Keratinocyte (primary cell): Measurements from ENCODE around the gene LRIG1. TPM values are rescaled to one million over a fixed set of nuclear protein-coding genes. Genes with fewer than 3 reads are reported as not detected.
A peak's percentile ranks its signal among the peaks of the same experiment; 100 is the strongest.

Source experiments
- DNase-seq: peaks from one replicate; pipeline ENCODE4 v3.0.0-alpha.2; 2011; ENCODE audit warnings: low read depth, missing footprints, low spot score
- FAIRE-seq: peaks from 2 replicates; lab custom pipeline; 2011; peaks lifted over from hg19 to GRCh38; lab: Jason Lieb, UNC
- H2AFZ ChIP-seq: 2 replicates; pipeline ENCODE4 v1.6.0; 2012; ENCODE audit warnings: low read length, control low read depth, inconsistent platforms; ENCODE audit not compliant: control insufficient read depth
- H3K27ac ChIP-seq: 2 replicates; pipeline ENCODE4 v1.5.1; 2011; ENCODE audit warnings: low read length; ENCODE audit not compliant: control insufficient read depth, insufficient read depth
- H3K27me3 ChIP-seq: 3 replicates; pipeline ENCODE4 v1.6.0; 2011; ENCODE audit warnings: low read length; ENCODE audit not compliant: control insufficient read depth, insufficient read depth; ENCODE audit errors: extremely low read depth
- H3K36me3 ChIP-seq, 2 experiments: 2 replicates in 1 of 2; 3 replicates in 1 of 2; pipeline ENCODE4 v1.5.1; 2011; ENCODE audit warnings: low read length in 2 of 2, mild to moderate bottlenecking in 1 of 2; ENCODE audit not compliant: control insufficient read depth in 2 of 2, insufficient read depth in 2 of 2; ENCODE audit errors: extremely low read depth in 1 of 2
- H3K4me1 ChIP-seq: 3 replicates; pipeline ENCODE4 v1.5.1; 2011; ENCODE audit warnings: low read length; ENCODE audit not compliant: control insufficient read depth, insufficient read depth; ENCODE audit errors: extremely low read depth
- H3K4me2 ChIP-seq: 3 replicates; pipeline ENCODE4 v1.6.0; 2011; ENCODE audit warnings: low read depth, low read length; ENCODE audit not compliant: control insufficient read depth, insufficient read depth; ENCODE audit errors: extremely low read depth
- H3K4me3 ChIP-seq, 3 experiments: fragments of 200-600 bp in 1 of 3; sonication (generic) in 1 of 3; 2 replicates in 2 of 3; 3 replicates in 1 of 3; pipeline ENCODE4 v1.5.1; 2011 to 2016; ENCODE audit warnings: low read length in 3 of 3, mild to moderate bottlenecking in 3 of 3, control low read depth in 2 of 3, inconsistent platforms in 1 of 3, low read depth in 1 of 3, mixed read lengths in 1 of 3, mixed run types in 1 of 3, moderate library complexity in 1 of 3; ENCODE audit not compliant: control insufficient read depth in 2 of 3, insufficient read depth in 2 of 3; ENCODE audit errors: extremely low read depth in 1 of 3
- H3K79me2 ChIP-seq: 2 replicates; pipeline ENCODE4 v1.6.0; 2012; ENCODE audit warnings: low read length; ENCODE audit not compliant: control insufficient read depth, insufficient read depth
- H3K9ac ChIP-seq: 3 replicates; pipeline ENCODE4 v1.6.0; 2011; ENCODE audit warnings: low read length; ENCODE audit not compliant: control insufficient read depth, insufficient read depth; ENCODE audit errors: extremely low read depth
- H3K9me1 ChIP-seq: 3 replicates; pipeline ENCODE4 v1.6.0; 2011; ENCODE audit warnings: low read length; ENCODE audit not compliant: control insufficient read depth, insufficient read depth; ENCODE audit errors: extremely low read depth
- H3K9me3 ChIP-seq: 2 replicates; pipeline ENCODE4 v1.5.1; 2012; ENCODE audit warnings: low read depth, low read length; ENCODE audit not compliant: control insufficient read depth
- H4K20me1 ChIP-seq: 3 replicates; pipeline ENCODE4 v1.6.0; 2011; ENCODE audit warnings: low read length; ENCODE audit not compliant: control insufficient read depth, insufficient read depth; ENCODE audit errors: extremely low read depth
- EZH2 ChIP-seq: IDR thresholded peaks from one replicate; pipeline ENCODE4 v1.6.1; 2012; ENCODE audit warnings: inconsistent platforms, mild to moderate bottlenecking, low read length, moderate library complexity
- dilution Hi-C: fragments of 300-500 bp; cut with MboI; formaldehyde crosslinking; loops from one replicate; pipeline ENCODE4 v1.7.0; 2020; ENCODE audit warnings: low sequenced_read_pairs; ENCODE audit not compliant: extremely low pct_ligation_motif_present
- polyA plus RNA-seq, 5 experiments: library from polyadenylated mRNA; depleted of rRNA in 3 of 5; stranded (reverse) in 3 of 5; stranded (forward) in 1 of 5; unstranded in 1 of 5; fragments of >200 nt; gene quantifications; 1 replicate in 1 of 5; 2 replicates in 3 of 5; 3 replicates in 1 of 5; pipeline versions ENCODE4 v1.2.1 to v1.2.3, GENCODE V29; 2011 to 2012; ENCODE audit warnings: missing spikeins in 2 of 5, low read depth in 1 of 5, low replicate concordance in 1 of 5
- TF ChIP-seq, protein P1 (sequence below), 3 experiments: IDR thresholded peaks in 1 of 3; conservative IDR thresholded peaks in 1 of 3; optimal IDR thresholded peaks in 1 of 3; 2 replicates in 2 of 3; 3 replicates in 1 of 3; pipeline versions ENCODE3 to v1.5.1; 2011; ENCODE audit warnings: low read length in 3 of 3, mild to moderate bottlenecking in 3 of 3, moderate library complexity in 2 of 3, control low read depth in 1 of 3, inconsistent platforms in 1 of 3; ENCODE audit not compliant: insufficient read depth in 2 of 3; ENCODE audit errors: extremely low read depth in 1 of 3

Gene LRIG1
- polyA plus RNA-seq, 1 donor (not counting 4 experiments of a cell fraction or from before 2014, with no cell fraction given): 17.2 TPM

GRCh38 chr3:66469220-66469640, 31.6 kb downstream of the LRIG1 start:
- no peak for FAIRE-seq
- H2AFZ ChIP-seq: no peak overlapping the region
- no peaks in the 10 kb centered on the region for H3K36me3 ChIP-seq
- peaks cover 46% of the 10 kb centered on the region for H3K4me1 ChIP-seq
- H3K9me3 ChIP-seq: no peaks in the 10 kb centered on the region
- dilution Hi-C loops: no loop called here
- DNase-seq: no peak
- peaks cover 37% of the 10 kb centered on the region for H3K79me2 ChIP-seq
- H3K4me2 ChIP-seq: peak overlapping the region; percentile 33
- no peak overlapping the region for H3K4me3 ChIP-seq
- no peaks in the 10 kb centered on the region for H4K20me1 ChIP-seq
- H3K27ac ChIP-seq: peak overlapping the region; percentile 34
- TF ChIP-seq EZH2: no peak
- TF ChIP-seq, protein P1, sequence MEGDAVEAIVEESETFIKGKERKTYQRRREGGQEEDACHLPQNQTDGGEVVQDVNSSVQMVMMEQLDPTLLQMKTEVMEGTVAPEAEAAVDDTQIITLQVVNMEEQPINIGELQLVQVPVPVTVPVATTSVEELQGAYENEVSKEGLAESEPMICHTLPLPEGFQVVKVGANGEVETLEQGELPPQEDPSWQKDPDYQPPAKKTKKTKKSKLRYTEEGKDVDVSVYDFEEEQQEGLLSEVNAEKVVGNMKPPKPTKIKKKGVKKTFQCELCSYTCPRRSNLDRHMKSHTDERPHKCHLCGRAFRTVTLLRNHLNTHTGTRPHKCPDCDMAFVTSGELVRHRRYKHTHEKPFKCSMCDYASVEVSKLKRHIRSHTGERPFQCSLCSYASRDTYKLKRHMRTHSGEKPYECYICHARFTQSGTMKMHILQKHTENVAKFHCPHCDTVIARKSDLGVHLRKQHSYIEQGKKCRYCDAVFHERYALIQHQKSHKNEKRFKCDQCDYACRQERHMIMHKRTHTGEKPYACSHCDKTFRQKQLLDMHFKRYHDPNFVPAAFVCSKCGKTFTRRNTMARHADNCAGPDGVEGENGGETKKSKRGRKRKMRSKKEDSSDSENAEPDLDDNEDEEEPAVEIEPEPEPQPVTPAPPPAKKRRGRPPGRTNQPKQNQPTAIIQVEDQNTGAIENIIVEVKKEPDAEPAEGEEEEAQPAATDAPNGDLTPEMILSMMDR (optimal IDR thresholded peaks at IDR 0.05 in 1 of 3, IDR thresholded peaks at IDR 0.05 in 1 of 3, conservative IDR thresholded peaks at IDR 0.05 in 1 of 3; ENCODE audit: extremely low read depth in 1 of 3, insufficient read depth in 2 of 3, low read length in 3 of 3): no peak
- H3K27me3 ChIP-seq: no peaks in the 10 kb centered on the region
- no peak overlapping the region for H3K9ac ChIP-seq
- peaks cover 3% of the 10 kb centered on the region for H3K9me1 ChIP-seq

DNA sequence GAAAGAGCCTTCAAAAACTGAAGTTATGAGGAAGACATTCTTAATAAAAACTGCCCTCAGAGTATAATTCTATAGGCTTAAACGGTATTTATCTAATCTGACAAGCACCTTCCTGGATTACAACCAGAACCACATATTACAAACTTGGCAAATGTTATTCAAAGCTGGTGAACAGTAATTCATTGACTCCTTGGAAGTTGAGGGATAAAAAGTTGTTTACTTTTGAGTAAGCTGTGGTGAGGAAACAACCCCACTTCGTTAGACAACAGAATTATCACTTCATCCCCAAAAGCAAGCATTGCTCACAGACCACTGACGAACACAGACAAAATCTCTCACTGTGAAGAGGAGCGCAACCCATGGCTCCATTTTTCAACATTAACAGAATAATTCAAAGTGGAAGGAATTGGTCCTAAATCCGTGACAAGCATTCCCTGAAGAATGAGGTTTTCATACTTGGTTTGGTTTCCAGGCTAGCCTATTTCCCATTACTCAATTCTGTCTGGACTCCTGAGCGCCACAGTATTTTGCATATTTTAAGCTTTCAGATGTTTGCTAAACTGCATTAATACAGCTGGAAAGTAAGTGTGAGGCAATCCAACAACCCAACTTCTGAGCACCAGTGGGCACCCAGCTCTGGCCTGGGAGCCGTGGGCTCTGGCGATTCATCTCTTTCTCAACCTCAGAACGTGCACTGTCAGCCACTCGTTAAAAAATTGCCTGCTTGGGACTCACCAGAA, 32.7 kb downstream of the LRIG1 start:
- H3K27me3 ChIP-seq: no peaks in the 10 kb centered on the region
- no peaks in the 10 kb centered on the region for H4K20me1 ChIP-seq
- no peak for DNase-seq
- TF ChIP-seq EZH2: no peak
- TF ChIP-seq, protein P1 (optimal IDR thresholded peaks at IDR 0.05 in 1 of 3, IDR thresholded peaks at IDR 0.05 in 1 of 3, conservative IDR thresholded peaks at IDR 0.05 in 1 of 3; ENCODE audit: extremely low read depth in 1 of 3, insufficient read depth in 2 of 3, low read length in 3 of 3): no peak
- H3K9me3 ChIP-seq: no peaks in the 10 kb centered on the region
- H2AFZ ChIP-seq: no peak overlapping the region
- H3K4me3 ChIP-seq: no peak overlapping the region
- no peaks in the 10 kb centered on the region for H3K36me3 ChIP-seq
- H3K9ac ChIP-seq: no peak overlapping the region
- H3K4me1 ChIP-seq: peaks cover 48% of the 10 kb centered on the region
- no peak for FAIRE-seq
- dilution Hi-C loops: no loop called here
- peaks cover 3% of the 10 kb centered on the region for H3K9me1 ChIP-seq
- no peak overlapping the region for H3K27ac ChIP-seq
- H3K4me2 ChIP-seq: no peak overlapping the region
- peaks cover 31% of the 10 kb centered on the region for H3K79me2 ChIP-seq
